Measurements from ENCODE around the gene STAT3. TPM values are rescaled to one million over a fixed set of nuclear protein-coding genes. Genes with fewer than 3 reads are reported as not detected.

Gene STAT3
- polyA plus RNA-seq, 1 experiment, result 74.4 TPM

DNA sequence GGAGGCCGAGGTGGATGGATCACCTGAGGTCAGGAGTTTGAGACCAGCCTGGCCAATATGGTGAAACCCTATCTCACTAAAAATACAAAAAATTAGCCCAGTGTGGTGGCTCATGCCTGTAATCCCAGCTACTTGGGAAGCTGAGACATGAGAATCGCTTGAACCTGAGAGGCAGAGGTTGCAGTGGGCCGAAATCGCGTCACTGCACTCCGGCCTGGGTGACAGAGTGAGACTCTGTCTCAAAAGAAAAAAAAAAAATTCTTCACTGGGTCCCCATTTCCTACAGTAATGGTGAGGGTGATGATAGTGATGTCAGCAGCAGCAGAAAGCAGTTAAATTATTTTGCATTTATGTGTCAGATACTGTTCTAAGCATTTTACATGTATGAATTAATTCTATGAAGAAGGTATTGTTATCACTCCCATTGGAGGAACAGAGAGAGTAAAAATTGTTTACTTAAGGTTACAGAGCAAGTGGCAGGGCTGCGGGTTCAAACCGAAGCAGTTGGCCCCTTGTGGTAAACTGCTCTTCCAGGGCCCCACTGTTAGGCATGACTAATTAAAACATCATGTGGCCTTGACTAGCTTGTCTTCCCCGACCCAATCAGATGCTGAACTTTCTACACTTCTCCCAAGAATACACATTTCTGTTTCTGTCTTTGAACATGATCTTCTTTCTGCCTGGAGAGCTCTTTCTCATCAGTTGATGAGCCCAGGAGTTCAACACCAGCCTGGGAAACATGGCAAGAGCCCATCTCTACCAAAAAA is 45.8 kb downstream of the STAT3 start:
- DNase-seq (ENCODE audit: low read depth), result no peak
- TF ChIP-seq, protein P1, sequence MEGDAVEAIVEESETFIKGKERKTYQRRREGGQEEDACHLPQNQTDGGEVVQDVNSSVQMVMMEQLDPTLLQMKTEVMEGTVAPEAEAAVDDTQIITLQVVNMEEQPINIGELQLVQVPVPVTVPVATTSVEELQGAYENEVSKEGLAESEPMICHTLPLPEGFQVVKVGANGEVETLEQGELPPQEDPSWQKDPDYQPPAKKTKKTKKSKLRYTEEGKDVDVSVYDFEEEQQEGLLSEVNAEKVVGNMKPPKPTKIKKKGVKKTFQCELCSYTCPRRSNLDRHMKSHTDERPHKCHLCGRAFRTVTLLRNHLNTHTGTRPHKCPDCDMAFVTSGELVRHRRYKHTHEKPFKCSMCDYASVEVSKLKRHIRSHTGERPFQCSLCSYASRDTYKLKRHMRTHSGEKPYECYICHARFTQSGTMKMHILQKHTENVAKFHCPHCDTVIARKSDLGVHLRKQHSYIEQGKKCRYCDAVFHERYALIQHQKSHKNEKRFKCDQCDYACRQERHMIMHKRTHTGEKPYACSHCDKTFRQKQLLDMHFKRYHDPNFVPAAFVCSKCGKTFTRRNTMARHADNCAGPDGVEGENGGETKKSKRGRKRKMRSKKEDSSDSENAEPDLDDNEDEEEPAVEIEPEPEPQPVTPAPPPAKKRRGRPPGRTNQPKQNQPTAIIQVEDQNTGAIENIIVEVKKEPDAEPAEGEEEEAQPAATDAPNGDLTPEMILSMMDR (IDR thresholded peaks at IDR 0.05; ENCODE audit: insufficient read depth, low read depth, low read length), result no peak
- H3K27me3 ChIP-seq (ENCODE audit: control insufficient read depth, insufficient read depth, low read length), result no peaks in the 10 kb centered on the region
- H3K4me3 ChIP-seq (ENCODE audit: low read depth, low read length), result no peak overlapping the region
- POLR2A ChIA-PET, result no interaction called here
- CTCF ChIA-PET, result no interaction called here
- H3K36me3 ChIP-seq (ENCODE audit: control insufficient read depth, insufficient read depth, low read length), result peaks cover 20% of the 10 kb centered on the region

DNA sequence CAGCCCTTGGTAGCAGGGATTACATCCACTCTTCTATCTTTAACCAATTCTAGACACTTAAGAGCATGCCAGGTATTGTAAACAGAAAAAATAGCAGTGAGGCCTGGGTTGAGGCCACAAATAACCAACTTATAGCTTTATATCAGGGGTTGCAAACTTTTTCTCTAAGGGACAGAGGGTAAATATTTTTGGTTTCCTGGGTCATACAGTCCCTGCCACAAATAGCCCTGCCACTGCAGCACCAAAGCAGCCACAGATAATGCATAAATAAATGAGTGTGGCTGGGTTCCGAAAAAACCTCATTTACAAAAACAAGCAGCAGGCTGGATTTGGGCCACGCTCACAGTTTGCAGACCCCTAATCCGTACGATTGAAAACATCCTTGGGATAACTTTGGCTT is 46.7 kb downstream of the STAT3 start:
- TF ChIP-seq, protein P1 (IDR thresholded peaks at IDR 0.05; ENCODE audit: insufficient read depth, low read depth, low read length), result no peak
- Histone ChIP-seq H3K36me3 (ENCODE audit: control insufficient read depth, insufficient read depth, low read length) (peaks cover 20% of the 10 kb centered on the region), H3K4me3 (ENCODE audit: low read depth, low read length) (no peak overlapping the region), H3K27me3 (ENCODE audit: control insufficient read depth, insufficient read depth, low read length) (no peaks in the 10 kb centered on the region)
- POLR2A ChIA-PET, result no interaction called here
- CTCF ChIA-PET, result interaction anchor here (1.2 kb wide), 1 partner anchor 25 kb away, joined by 4 read pairs; no protein-coding TSS in a partner anchor
- no peak for DNase-seq (ENCODE audit: low read depth)

DNA sequence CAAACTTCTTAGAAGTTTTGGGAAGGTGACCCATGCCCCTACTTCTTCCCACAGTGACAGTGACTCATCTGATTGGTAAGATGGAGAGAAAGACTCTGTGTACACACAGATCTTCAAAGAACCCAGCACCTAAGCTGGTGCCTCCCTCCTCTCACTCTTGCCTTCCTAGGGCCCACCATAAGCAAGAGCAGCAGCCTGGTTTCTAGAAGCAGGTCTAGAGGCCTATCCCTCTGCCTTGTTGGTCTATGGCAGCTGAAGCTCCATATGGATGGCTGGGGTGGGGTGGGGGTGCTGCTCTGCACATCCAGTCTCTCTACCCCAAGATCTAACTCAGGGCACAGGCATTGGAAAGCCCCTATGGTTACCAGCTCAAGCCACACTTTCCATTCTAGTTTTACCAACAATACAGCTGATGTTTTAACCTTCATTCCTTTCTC is 47.5 kb downstream of the STAT3 start:
- H3K27me3 ChIP-seq (ENCODE audit: control insufficient read depth, insufficient read depth, low read length), result no peaks in the 10 kb centered on the region
- ChIA-PET CTCF (interaction anchor here (0.6 to 1.3 kb wide), 6 partner anchors 9 to 58 kb away, joined by 3 to 5 read pairs (median 4); no protein-coding TSS in a partner anchor), POLR2A (no interaction called here)
- TF ChIP-seq, protein P1 (IDR thresholded peaks at IDR 0.05; ENCODE audit: insufficient read depth, low read depth, low read length), result no peak
- DNase-seq (ENCODE audit: low read depth), result no peak
- H3K4me3 ChIP-seq (ENCODE audit: low read depth, low read length), result no peak overlapping the region
- H3K36me3 ChIP-seq (ENCODE audit: control insufficient read depth, insufficient read depth, low read length), result peaks cover 24% of the 10 kb centered on the region

DNA sequence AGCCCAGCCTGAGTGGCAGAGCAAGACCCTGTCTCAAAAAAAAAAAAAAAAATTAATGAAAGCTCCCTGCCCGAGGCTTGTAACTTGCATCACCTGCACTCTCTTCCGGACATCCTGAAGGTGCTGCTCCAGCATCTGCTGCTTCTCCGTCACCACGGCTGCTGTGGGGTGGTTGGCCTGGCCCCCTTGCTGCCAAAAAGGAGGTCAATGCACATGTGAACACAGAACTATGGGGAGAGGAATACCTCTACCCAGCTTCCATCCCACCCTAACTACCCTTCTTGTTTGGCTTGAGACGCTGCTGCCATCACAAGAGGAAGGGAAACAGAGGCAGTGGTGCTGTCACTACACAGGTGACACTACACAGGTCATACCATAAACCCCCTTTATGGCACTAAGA is 49.0 kb downstream of the STAT3 start:
- no peak for DNase-seq (ENCODE audit: low read depth)
- no peak overlapping the region for H3K4me3 ChIP-seq (ENCODE audit: low read depth, low read length)
- H3K36me3 ChIP-seq (ENCODE audit: control insufficient read depth, insufficient read depth, low read length), result peaks cover 29% of the 10 kb centered on the region
- H3K27me3 ChIP-seq (ENCODE audit: control insufficient read depth, insufficient read depth, low read length), result no peaks in the 10 kb centered on the region
- POLR2A ChIA-PET, result no interaction called here
- TF ChIP-seq, protein P1 (IDR thresholded peaks at IDR 0.05; ENCODE audit: insufficient read depth, low read depth, low read length), result no peak
- CTCF ChIA-PET, result interaction anchor here (0.5 to 1.2 kb wide), 3 partner anchors 10 to 45 kb away, joined by 3 to 6 read pairs (median 4); no protein-coding TSS in a partner anchor

DNA sequence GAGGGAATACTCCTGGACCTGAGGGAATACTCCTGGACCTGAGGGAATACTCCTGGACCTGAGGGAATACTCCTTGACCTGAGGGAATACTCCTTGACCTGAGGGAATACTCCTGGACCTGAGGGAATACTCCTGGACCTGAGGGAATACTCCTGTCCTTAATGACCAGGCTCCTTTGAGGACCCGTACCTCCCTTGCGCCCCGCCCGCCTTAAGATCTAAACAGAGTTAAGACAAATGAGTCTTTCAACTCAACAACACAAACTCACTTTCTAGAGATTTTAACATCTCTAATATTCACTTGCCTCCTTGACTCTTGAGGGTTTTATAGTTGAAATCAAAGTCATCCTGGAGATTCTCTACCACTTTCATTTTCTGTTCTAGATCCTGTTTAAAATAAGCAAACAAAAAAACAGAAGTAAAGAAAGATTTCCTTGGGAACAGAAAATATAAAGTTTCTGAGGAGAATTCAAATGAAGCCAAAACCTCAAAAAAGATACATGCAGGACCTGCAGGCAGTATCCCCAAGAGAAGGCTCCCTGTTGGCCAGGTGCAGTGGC is 49.7 kb downstream of the STAT3 start:
- Histone ChIP-seq H3K4me3 (ENCODE audit: low read depth, low read length) (no peak overlapping the region), H3K36me3 (ENCODE audit: control insufficient read depth, insufficient read depth, low read length) (peaks cover 30% of the 10 kb centered on the region), H3K27me3 (ENCODE audit: control insufficient read depth, insufficient read depth, low read length) (no peaks in the 10 kb centered on the region)
- CTCF ChIA-PET, result no interaction called here
- POLR2A ChIA-PET, result no interaction called here
- TF ChIP-seq, protein P1 (IDR thresholded peaks at IDR 0.05; ENCODE audit: insufficient read depth, low read depth, low read length), result no peak
- DNase-seq (ENCODE audit: low read depth), result no peak

All from BJ (cell line).